ENCODE results near the gene CCSER1. TPM values are rescaled to one million over a fixed set of nuclear protein-coding genes. Genes with fewer than 3 reads are reported as not detected.
"Not testable (repeated sequence)": the region's sequence is repeated elsewhere in the genome, so short reads cannot be mapped to it uniquely, and the experiment has no call there.

CCSER1 gene
- total and polyA plus RNA-seq, 8 donors: 2.0 to 9.0 (median 4.2) TPM

DNA sequence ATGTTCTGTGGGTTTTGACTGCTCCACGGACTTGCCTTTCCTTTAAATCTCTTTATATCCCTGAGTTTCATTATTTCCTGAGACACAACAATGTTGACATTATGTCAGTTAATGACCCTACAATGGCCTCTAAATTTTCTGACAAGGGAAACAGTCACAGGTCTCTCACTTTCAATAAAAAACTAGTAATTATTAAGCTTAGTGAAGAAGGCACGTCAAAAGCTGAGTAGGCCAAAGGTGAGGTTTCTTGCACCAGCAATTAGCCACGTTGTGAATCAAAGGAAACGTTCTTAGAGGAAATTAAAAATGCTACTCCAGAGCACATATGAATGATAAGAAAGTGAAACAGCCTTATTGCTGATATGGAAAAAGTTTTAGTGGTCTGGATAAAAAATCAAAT, 1246.4 kb downstream of the CCSER1 start:
- ATAC-seq (no peak), DNase-seq (no peak)
- no peak overlapping the region for H3K27ac ChIP-seq
- intact Hi-C loops (cut with DNase I): no loop called here
- H3K36me3 ChIP-seq: no peaks in the 10 kb centered on the region
- no peaks in the 10 kb centered on the region for H3K27me3 ChIP-seq
- TF ChIP-seq, protein P1, sequence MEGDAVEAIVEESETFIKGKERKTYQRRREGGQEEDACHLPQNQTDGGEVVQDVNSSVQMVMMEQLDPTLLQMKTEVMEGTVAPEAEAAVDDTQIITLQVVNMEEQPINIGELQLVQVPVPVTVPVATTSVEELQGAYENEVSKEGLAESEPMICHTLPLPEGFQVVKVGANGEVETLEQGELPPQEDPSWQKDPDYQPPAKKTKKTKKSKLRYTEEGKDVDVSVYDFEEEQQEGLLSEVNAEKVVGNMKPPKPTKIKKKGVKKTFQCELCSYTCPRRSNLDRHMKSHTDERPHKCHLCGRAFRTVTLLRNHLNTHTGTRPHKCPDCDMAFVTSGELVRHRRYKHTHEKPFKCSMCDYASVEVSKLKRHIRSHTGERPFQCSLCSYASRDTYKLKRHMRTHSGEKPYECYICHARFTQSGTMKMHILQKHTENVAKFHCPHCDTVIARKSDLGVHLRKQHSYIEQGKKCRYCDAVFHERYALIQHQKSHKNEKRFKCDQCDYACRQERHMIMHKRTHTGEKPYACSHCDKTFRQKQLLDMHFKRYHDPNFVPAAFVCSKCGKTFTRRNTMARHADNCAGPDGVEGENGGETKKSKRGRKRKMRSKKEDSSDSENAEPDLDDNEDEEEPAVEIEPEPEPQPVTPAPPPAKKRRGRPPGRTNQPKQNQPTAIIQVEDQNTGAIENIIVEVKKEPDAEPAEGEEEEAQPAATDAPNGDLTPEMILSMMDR (IDR thresholded peaks at IDR 0.05): no peak
- no peak overlapping the region for H3K4me3 ChIP-seq
- peaks cover 0 to 20% of the 10 kb centered on the region in 2 donors for H3K9me3 ChIP-seq
- no peaks in the 10 kb centered on the region for H3K4me1 ChIP-seq

DNA sequence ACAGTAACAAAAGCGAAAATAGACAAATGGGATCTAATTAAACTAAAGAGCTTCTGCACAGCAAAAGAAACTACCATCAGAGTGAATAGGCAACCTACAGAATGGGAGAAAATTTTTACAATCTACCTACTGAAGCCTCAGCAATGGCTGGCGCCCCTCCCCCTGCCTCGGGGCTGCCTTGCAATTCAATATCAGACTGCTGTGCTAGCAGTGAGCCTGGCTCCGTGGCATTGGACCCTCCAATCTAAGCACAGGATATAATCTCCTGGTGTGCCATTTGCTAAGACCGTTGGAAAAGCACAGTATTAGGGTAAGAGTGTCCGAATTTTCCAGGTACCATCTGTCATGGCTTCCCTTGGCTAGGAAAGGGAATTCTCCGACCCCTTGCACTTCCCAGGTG, 1278.2 kb downstream of the CCSER1 start:
- H3K36me3 ChIP-seq; H3K4me3 ChIP-seq; DNase-seq; H3K27ac ChIP-seq; ATAC-seq; H3K4me1 ChIP-seq; intact Hi-C loops (cut with DNase I); H3K27me3 ChIP-seq: not testable (repeated sequence)
- H3K9me3 ChIP-seq: peaks cover 0 to 26% of the 10 kb centered on the region in 2 donors

DNA sequence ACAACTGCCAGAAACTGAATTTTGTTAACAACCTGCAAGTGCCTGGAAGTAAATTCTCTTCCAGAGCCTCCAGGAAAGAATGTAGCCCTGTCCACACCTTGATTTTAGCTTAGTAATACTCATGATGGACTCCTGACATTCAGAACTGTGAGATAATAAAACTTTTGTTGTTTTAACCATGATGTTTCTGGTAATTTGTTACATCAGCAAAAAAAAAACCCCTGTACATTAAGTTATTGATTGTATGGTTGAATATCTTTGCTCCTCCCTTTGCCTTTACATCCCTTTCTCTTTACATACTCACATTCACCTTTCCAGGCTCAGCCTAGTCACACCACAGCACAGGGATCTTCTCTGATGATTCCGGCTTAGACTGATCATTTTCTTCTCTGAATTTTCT, 1294.8 kb downstream of the CCSER1 start:
- Histone ChIP-seq H3K4me1 (no peaks in the 10 kb centered on the region), H3K36me3 (no peaks in the 10 kb centered on the region), H3K27me3 (no peaks in the 10 kb centered on the region), H3K4me3 (no peak overlapping the region), H3K27ac (no peak overlapping the region), H3K9me3 (peaks cover 0 to 37% of the 10 kb centered on the region in 2 donors)
- ATAC-seq (no peak), DNase-seq (no peak)
- TF ChIP-seq, protein P1 (IDR thresholded peaks at IDR 0.05): no peak
- intact Hi-C loops (cut with DNase I): no loop called here

DNA sequence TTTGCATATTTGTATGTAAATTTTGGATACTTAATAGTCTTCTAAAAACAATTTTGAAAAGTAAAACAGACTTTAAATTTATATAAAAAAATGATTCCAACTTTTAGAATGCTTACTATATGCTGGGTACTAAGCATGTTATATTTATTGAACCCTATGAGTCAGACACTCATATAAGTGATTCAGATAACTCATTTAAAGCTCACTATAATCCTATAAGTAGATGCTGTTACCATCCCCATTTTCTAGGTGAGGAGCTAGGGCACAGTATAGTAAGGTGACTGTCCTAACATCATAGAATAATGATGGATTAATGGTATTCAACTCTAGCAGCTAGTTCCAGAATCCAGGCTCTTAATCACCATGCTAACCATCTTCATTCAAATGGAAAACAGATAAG, 1299.5 kb downstream of the CCSER1 start:
- no peaks in the 10 kb centered on the region for H3K4me1 ChIP-seq
- H3K27ac ChIP-seq: no peak overlapping the region
- DNase-seq (no peak), ATAC-seq (no peak)
- intact Hi-C loops (cut with DNase I): no loop called here
- no peaks in the 10 kb centered on the region for H3K27me3 ChIP-seq
- H3K36me3 ChIP-seq: no peaks in the 10 kb centered on the region
- TF ChIP-seq, protein P1 (IDR thresholded peaks at IDR 0.05): no peak
- peaks cover 0 to 14% of the 10 kb centered on the region in 2 donors for H3K9me3 ChIP-seq
- no peak overlapping the region for H3K4me3 ChIP-seq

DNA sequence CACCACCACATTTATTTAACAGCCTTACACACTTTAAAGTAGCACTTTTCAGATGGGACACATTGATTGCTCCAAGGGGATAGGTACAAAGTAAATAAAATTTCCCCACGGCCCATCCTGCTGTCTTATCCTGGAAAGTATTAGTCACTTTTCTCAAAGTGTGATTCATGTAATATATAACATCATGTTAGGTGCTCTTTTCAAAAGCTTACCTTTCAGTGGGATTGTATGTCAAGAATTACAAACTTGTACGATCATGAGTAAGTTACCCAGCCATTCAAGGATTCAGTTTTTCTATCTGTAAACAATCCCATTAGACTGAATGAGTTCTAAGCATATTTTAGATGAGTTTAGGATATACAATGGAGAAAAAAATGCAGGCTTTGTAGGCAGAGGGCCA, 1300.0 kb downstream of the CCSER1 start:
- Histone ChIP-seq H3K4me3 (no peak overlapping the region), H3K4me1 (no peaks in the 10 kb centered on the region), H3K27me3 (no peaks in the 10 kb centered on the region), H3K27ac (no peak overlapping the region), H3K36me3 (no peaks in the 10 kb centered on the region), H3K9me3 (peaks cover 0 to 17% of the 10 kb centered on the region in 2 donors)
- intact Hi-C loops (cut with DNase I): no loop called here
- TF ChIP-seq, protein P1 (IDR thresholded peaks at IDR 0.05): no peak
- ATAC-seq (no peak), DNase-seq (no peak)

DNA sequence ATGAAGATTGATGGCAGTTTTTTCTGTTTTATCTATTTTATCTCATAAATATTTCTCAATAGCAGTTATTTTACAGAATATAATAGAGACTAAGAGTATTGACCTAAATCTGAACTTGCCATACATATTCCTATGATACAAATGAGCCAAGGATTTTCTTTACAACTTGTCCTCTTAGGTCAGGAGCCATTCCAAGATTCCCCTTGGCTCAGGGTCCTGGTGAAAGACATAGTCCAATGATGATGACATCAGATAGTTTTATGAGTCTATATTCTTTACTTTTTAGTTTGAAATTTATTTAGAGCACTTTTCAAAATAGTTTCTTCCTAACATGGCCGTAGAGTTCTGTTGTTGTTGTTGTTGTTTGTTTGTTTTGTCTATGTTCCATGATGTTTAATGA, 1307.4 kb downstream of the CCSER1 start:
- Histone ChIP-seq H3K27ac (no peak overlapping the region), H3K9me3 (peaks cover 0 to 18% of the 10 kb centered on the region in 2 donors), H3K27me3 (no peaks in the 10 kb centered on the region), H3K4me3 (no peak overlapping the region), H3K4me1 (no peaks in the 10 kb centered on the region), H3K36me3 (no peaks in the 10 kb centered on the region)
- intact Hi-C loops (cut with DNase I): no loop called here
- no peak for ATAC-seq
- DNase-seq: no peak
- TF ChIP-seq, protein P1 (IDR thresholded peaks at IDR 0.05): no peak
